ENCODE data around the gene ACKR2. TPM values are rescaled to one million over a fixed set of nuclear protein-coding genes. Genes with fewer than 3 reads are reported as not detected.

Gene ACKR2
- total and polyA plus RNA-seq, 2 experiments from 2014 or later = 0.35 TPM; not detected in 1

GRCh38 chr3:42801048-42801620 lies 8.1 kb upstream of the ACKR2 start (continued):
- no peak for TF ChIP-seq ZNF462 (CRISPR knock-in tag; IDR thresholded peaks at IDR 0.05)
- TF ChIP-seq CREB1 (CRISPR knock-in tag; IDR thresholded peaks at IDR 0.05; ENCODE audit: low read depth) = no peak
- TF ChIP-seq REST (IDR thresholded peaks at IDR 0.05; ENCODE audit: unreplicated experiment) = no peak
- TF ChIP-seq EZH2 (IDR thresholded peaks at IDR 0.05; ENCODE audit: low read depth, unreplicated experiment) = no peak
- TF ChIP-seq ZNF114 (CRISPR knock-in tag; IDR thresholded peaks at IDR 0.05) = no peak
- no peak for TF ChIP-seq ZNF331 (CRISPR knock-in tag; IDR thresholded peaks at IDR 0.05; ENCODE audit: low read depth)
- TF ChIP-seq EZH2phosphoT487 (IDR thresholded peaks at IDR 0.05; ENCODE audit: unreplicated experiment) = no peak
- no peak for TF ChIP-seq STAT1 (IDR thresholded peaks at IDR 0.05; ENCODE audit: unreplicated experiment)
- no peak for TF ChIP-seq NANOG (IDR thresholded peaks at IDR 0.05; ENCODE audit: borderline replicate concordance)
- no peak for TF ChIP-seq CTCF (conservative IDR thresholded peaks at IDR 0.05; ENCODE audit: low read depth in 2 of 2)

All from GM23338 (cell line).